Activated CD4-positive, alpha-beta T cell treated with anti-CD3 and anti-CD28 coated beads, Interleukin-2, amount 50 U/mL, for 16 hours (primary cell): Measurements from ENCODE around the gene BANP.
"Not testable (repeated sequence)": the region's sequence is repeated elsewhere in the genome, so short reads cannot be mapped to it uniquely, and the experiment has no call there.

Experiments used
- DNase-seq: peaks from one replicate; pipeline ENCODE4 v3.0.0-alpha.2; 2020

Gene BANP

GRCh38 chr16:88106566-88106965 is 155.3 kb downstream of the BANP start:
- DNase-seq = not testable (repeated sequence)

GRCh38 chr16:88108762-88109161 is 157.5 kb downstream of the BANP start:
- no peak for DNase-seq

- not testable (repeated sequence) for DNase-seq
Observed at GRCh38 chr16:88109726-88110621, 158.7 kb downstream of the BANP start.

- DNase-seq = not testable (repeated sequence)
Observed at GRCh38 chr16:88110875-88111494, 159.8 kb downstream of the BANP start.

GRCh38 chr16:88111976-88112375 is 160.7 kb downstream of the BANP start:
- DNase-seq = not testable (repeated sequence)

GRCh38 chr16:88113545-88114045 is 162.4 kb downstream of the BANP start:
- DNase-seq = no peak

- not testable (repeated sequence) for DNase-seq
Observed at GRCh38 chr16:88114541-88115228, 163.5 kb downstream of the BANP start.

- DNase-seq = no peak
Observed at GRCh38 chr16:88116121-88116520, 164.9 kb downstream of the BANP start.

- DNase-seq = no peak
Observed at GRCh38 chr16:88117476-88117868, 166.2 kb downstream of the BANP start.

GRCh38 chr16:88118376-88118775 is 167.1 kb downstream of the BANP start:
- no peak for DNase-seq

- not testable (repeated sequence) for DNase-seq
Observed at GRCh38 chr16:88118852-88119741, 167.9 kb downstream of the BANP start.

GRCh38 chr16:88119881-88120751 is 168.9 kb downstream of the BANP start:
- not testable (repeated sequence) for DNase-seq

GRCh38 chr16:88120812-88121211 is 169.6 kb downstream of the BANP start:
- no peak for DNase-seq

- DNase-seq = not testable (repeated sequence)
Observed at GRCh38 chr16:88121391-88121790, 170.2 kb downstream of the BANP start.

GRCh38 chr16:88121886-88122580 is 170.8 kb downstream of the BANP start:
- no peak for DNase-seq
